Parathyroid adenoma (tissue), 2 donors: Measurements from ENCODE around the gene RGS12.

ENCODE experiments used
- H2AFZ ChIP-seq: fragments of 300-600 bp; sonication (generic); one replicate; pipeline ENCODE4 v1.7.0; 2017; ENCODE audit warnings: antibody characterized with exemption, mild to moderate bottlenecking
- H3K27ac ChIP-seq: fragments of 300-600 bp; sonication (generic); one replicate; pipeline ENCODE4 v1.7.0; 2017
- H3K27me3 ChIP-seq: fragments of 300-600 bp; sonication (generic); one replicate; pipeline ENCODE4 v1.7.0; 2017; ENCODE audit warnings: low read length; ENCODE audit not compliant: control insufficient read depth, insufficient read depth
- H3K36me3 ChIP-seq: fragments of 300-600 bp; sonication (generic); one replicate; pipeline ENCODE4 v1.7.0; 2017; ENCODE audit warnings: low read length; ENCODE audit not compliant: control insufficient read depth, insufficient read depth
- H3K4me1 ChIP-seq: fragments of 300-600 bp; sonication (generic); one replicate; pipeline ENCODE4 v1.7.0; 2017; ENCODE audit warnings: control low read depth
- H3K4me2 ChIP-seq: fragments of 300-600 bp; sonication (generic); one replicate; pipeline ENCODE4 v1.7.0; 2017; ENCODE audit warnings: low read length
- H3K4me3 ChIP-seq: fragments of 300-600 bp; sonication (generic); one replicate; pipeline ENCODE4 v1.7.0; 2017; ENCODE audit warnings: low read depth, low read length
- H3K79me2 ChIP-seq: fragments of 300-600 bp; sonication (generic); one replicate; pipeline ENCODE4 v1.7.0; 2017; ENCODE audit warnings: control low read depth
- H3K9ac ChIP-seq: fragments of 300-600 bp; sonication (generic); one replicate; pipeline ENCODE4 v1.7.0; 2017; ENCODE audit warnings: mild to moderate bottlenecking
- H3K9me3 ChIP-seq: fragments of 300-600 bp; sonication (generic); one replicate; pipeline ENCODE4 v1.7.0; 2017; ENCODE audit warnings: low read length; ENCODE audit not compliant: control insufficient read depth
- CTCF ChIP-seq: fragments of 300-600 bp; sonication (generic); IDR thresholded peaks from one replicate; pipeline ENCODE4 v1.7.0; 2017; ENCODE audit warnings: antibody characterized with exemption, mild to moderate bottlenecking
- donor health status: primary hyperparathyroidism.

RGS12 gene

GRCh38 chr4:3307060-3307459 lies 14.2 kb downstream of the RGS12 start:
- H3K4me1 ChIP-seq = no peaks in the 10 kb centered on the region
- H3K27ac ChIP-seq = no peak overlapping the region
- H3K79me2 ChIP-seq = no peaks in the 10 kb centered on the region
- no peak overlapping the region for H3K4me3 ChIP-seq
- H3K36me3 ChIP-seq = no peaks in the 10 kb centered on the region
- H2AFZ ChIP-seq = no peak overlapping the region
- TF ChIP-seq CTCF = no peak
- no peaks in the 10 kb centered on the region for H3K9me3 ChIP-seq
- no peak overlapping the region for H3K4me2 ChIP-seq
- H3K27me3 ChIP-seq = no peaks in the 10 kb centered on the region
- no peak overlapping the region for H3K9ac ChIP-seq

- H3K27me3 ChIP-seq = no peaks in the 10 kb centered on the region
- H3K4me2 ChIP-seq = no peak overlapping the region
- no peak for TF ChIP-seq CTCF
- no peaks in the 10 kb centered on the region for H3K36me3 ChIP-seq
- H3K9ac ChIP-seq = no peak overlapping the region
- no peaks in the 10 kb centered on the region for H3K4me1 ChIP-seq
- no peak overlapping the region for H3K4me3 ChIP-seq
- H2AFZ ChIP-seq = no peak overlapping the region
- no peaks in the 10 kb centered on the region for H3K79me2 ChIP-seq
- no peaks in the 10 kb centered on the region for H3K9me3 ChIP-seq
- H3K27ac ChIP-seq = no peak overlapping the region
Observed at GRCh38 chr4:3307486-3307885, 14.7 kb downstream of the RGS12 start.

- TF ChIP-seq CTCF = no peak
- Histone ChIP-seq H3K4me1 (no peaks in the 10 kb centered on the region), H2AFZ (no peak overlapping the region), H3K9me3 (no peaks in the 10 kb centered on the region), H3K27ac (no peak overlapping the region), H3K4me2 (no peak overlapping the region), H3K27me3 (no peaks in the 10 kb centered on the region), H3K4me3 (no peak overlapping the region), H3K9ac (no peak overlapping the region), H3K36me3 (no peaks in the 10 kb centered on the region), H3K79me2 (no peaks in the 10 kb centered on the region)
Observed at GRCh38 chr4:3307891-3308575, 15.2 kb downstream of the RGS12 start.

- no peak for TF ChIP-seq CTCF
- H3K9me3 ChIP-seq = no peaks in the 10 kb centered on the region
- no peaks in the 10 kb centered on the region for H3K36me3 ChIP-seq
- no peak overlapping the region for H3K4me2 ChIP-seq
- no peak overlapping the region for H2AFZ ChIP-seq
- no peaks in the 10 kb centered on the region for H3K27me3 ChIP-seq
- no peak overlapping the region for H3K4me3 ChIP-seq
- H3K27ac ChIP-seq = no peak overlapping the region
- no peak overlapping the region for H3K9ac ChIP-seq
- no peaks in the 10 kb centered on the region for H3K79me2 ChIP-seq
- H3K4me1 ChIP-seq = no peaks in the 10 kb centered on the region
Observed at GRCh38 chr4:3308691-3309090, 15.9 kb downstream of the RGS12 start.
